Neural cell (in vitro differentiated cells): ENCODE results near the gene THAP12.

ENCODE experiments used
- EP300 ChIP-seq: fragments of 450-650 bp; conservative IDR thresholded peaks from 2 replicates; pipeline ENCODE4 v1.6.1; 2014; ENCODE audit warnings: antibody characterized with exemption, mild to moderate bottlenecking, moderate library complexity; ENCODE audit not compliant: poor library complexity, severe bottlenecking
- EZH2 ChIP-seq: fragments of 200-600, 300-800 bp; shearing (Covaris generic), sonication (generic); IDR thresholded peaks from 2 replicates; pipeline ENCODE4 v1.6.1; 2014; ENCODE audit warnings: antibody characterized with exemption, low read length, borderline replicate concordance, mild to moderate bottlenecking; ENCODE audit not compliant: insufficient read depth, poor library complexity, severe bottlenecking
- RAD21 ChIP-seq: fragments of 450-650 bp; conservative IDR thresholded peaks from 2 replicates; pipeline ENCODE4 v1.6.1; 2014; ENCODE audit warnings: antibody characterized with exemption, mild to moderate bottlenecking, moderate library complexity
- TAF1 ChIP-seq: IDR thresholded peaks from 2 replicates; pipeline ENCODE4 v1.6.1; 2012; ENCODE audit warnings: low read depth
- TF ChIP-seq, protein P1 (sequence below): fragments of 450-650 bp; IDR thresholded peaks from 2 replicates; pipeline ENCODE4 v1.5.1; 2014; ENCODE audit warnings: antibody characterized with exemption, mild to moderate bottlenecking, moderate library complexity; ENCODE audit not compliant: poor library complexity, severe bottlenecking

DNA sequence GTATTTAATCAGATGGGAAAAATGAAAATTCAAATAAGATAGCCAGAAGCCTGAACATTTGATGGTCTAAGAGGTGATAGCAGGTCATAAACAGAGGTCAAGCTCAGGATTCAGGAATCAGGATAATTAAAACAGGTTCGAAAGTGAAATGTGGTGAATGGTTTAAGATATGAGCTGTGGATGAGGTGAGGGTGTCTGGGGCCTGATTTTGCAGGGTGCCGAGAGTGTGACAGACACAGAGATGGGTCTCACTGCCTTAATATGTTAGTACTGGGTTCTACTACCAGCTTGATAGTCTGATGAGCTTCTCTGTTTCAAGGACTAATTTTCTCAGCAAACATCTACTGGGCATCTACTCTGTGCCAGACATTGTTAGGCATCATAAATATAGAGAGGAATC lies 44.0 kb upstream of the THAP12 start:
- TF ChIP-seq EP300 = no peak
- TF ChIP-seq, protein P1, sequence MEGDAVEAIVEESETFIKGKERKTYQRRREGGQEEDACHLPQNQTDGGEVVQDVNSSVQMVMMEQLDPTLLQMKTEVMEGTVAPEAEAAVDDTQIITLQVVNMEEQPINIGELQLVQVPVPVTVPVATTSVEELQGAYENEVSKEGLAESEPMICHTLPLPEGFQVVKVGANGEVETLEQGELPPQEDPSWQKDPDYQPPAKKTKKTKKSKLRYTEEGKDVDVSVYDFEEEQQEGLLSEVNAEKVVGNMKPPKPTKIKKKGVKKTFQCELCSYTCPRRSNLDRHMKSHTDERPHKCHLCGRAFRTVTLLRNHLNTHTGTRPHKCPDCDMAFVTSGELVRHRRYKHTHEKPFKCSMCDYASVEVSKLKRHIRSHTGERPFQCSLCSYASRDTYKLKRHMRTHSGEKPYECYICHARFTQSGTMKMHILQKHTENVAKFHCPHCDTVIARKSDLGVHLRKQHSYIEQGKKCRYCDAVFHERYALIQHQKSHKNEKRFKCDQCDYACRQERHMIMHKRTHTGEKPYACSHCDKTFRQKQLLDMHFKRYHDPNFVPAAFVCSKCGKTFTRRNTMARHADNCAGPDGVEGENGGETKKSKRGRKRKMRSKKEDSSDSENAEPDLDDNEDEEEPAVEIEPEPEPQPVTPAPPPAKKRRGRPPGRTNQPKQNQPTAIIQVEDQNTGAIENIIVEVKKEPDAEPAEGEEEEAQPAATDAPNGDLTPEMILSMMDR = no peak
- no peak for TF ChIP-seq TAF1
- no peak for TF ChIP-seq RAD21
- TF ChIP-seq EZH2 = no peak
